HG03196 (cell line): Measurements from ENCODE around the gene BZW2.

Experiments used
- ATAC-seq: cut with Tn5 transposase; IDR thresholded peaks from one replicate; pipeline ENCODE4 v1.9.1; 2021; ENCODE audit not compliant: unreplicated experiment

Gene BZW2

GRCh38 chr7:16745645-16746044, 99.7 kb downstream of the BZW2 start:
- no peak for ATAC-seq

- ATAC-seq: no peak
Measured at GRCh38 chr7:16747102-16747501, 101.1 kb downstream of the BZW2 start.

GRCh38 chr7:16753102-16753931, 107.3 kb downstream of the BZW2 start, which contains the start of gene TSPAN13:
TSS of gene TSPAN13 (plus strand) at chr7:16753755. CDS start at chr7:16753968, 213 bp downstream.
- ATAC-seq: no peak

- no peak for ATAC-seq
Measured at GRCh38 chr7:16753932-16754855, 108.2 kb downstream of the BZW2 start.

- ATAC-seq: no peak
Measured at GRCh38 chr7:16754856-16755317, 108.9 kb downstream of the BZW2 start.

GRCh38 chr7:16755397-16755796, 109.4 kb downstream of the BZW2 start:
- ATAC-seq: no peak
